HG02938 (cell line): ENCODE measurements around the gene PDLIM3.
"Not testable (repeated sequence)": the region's sequence is repeated elsewhere in the genome, so short reads cannot be mapped to it uniquely, and the experiment has no call there.

Source experiments
- ATAC-seq: cut with Tn5 transposase; IDR thresholded peaks from one replicate; pipeline ENCODE4 v1.9.1; 2021; ENCODE audit warnings: mild to moderate bottlenecking, moderate library complexity; ENCODE audit not compliant: unreplicated experiment

The PDLIM3 gene

GRCh38 chr4:185522451-185522850 lies 12.9 kb downstream of the PDLIM3 start:
- no peak for ATAC-seq

- ATAC-seq: no peak
These were observed 15.2 kb downstream of the PDLIM3 start for GRCh38 chr4:185520119-185520518.

- ATAC-seq: no peak
These were observed 16.8 kb downstream of the PDLIM3 start for GRCh38 chr4:185518494-185518893.

- ATAC-seq: no peak
These were observed 17.2 kb downstream of the PDLIM3 start for GRCh38 chr4:185518069-185518468.

- no peak for ATAC-seq
These were observed 20.1 kb downstream of the PDLIM3 start for GRCh38 chr4:185515248-185515647.

- ATAC-seq: no peak
These were observed 21.1 kb downstream of the PDLIM3 start for GRCh38 chr4:185514182-185514697.

GRCh38 chr4:185513489-185514181 lies 21.7 kb downstream of the PDLIM3 start:
- no peak for ATAC-seq

- ATAC-seq: no peak
These were observed 22.8 kb downstream of the PDLIM3 start for GRCh38 chr4:185512516-185512915.

GRCh38 chr4:185511243-185511642 lies 24.1 kb downstream of the PDLIM3 start:
- not testable (repeated sequence) for ATAC-seq

- ATAC-seq: no peak
These were observed 24.5 kb downstream of the PDLIM3 start for GRCh38 chr4:185510806-185511205.

- ATAC-seq: no peak
These were observed 27.1 kb downstream of the PDLIM3 start for GRCh38 chr4:185508181-185508580.

- no peak for ATAC-seq
These were observed 28.9 kb downstream of the PDLIM3 start for GRCh38 chr4:185506422-185506821.

GRCh38 chr4:185504098-185505047 lies 30.9 kb downstream of the PDLIM3 start:
- ATAC-seq: no peak

- ATAC-seq: no peak
These were observed 32.9 kb downstream of the PDLIM3 start for GRCh38 chr4:185502386-185502785.

GRCh38 chr4:185500576-185500975 lies 34.7 kb downstream of the PDLIM3 start:
- no peak for ATAC-seq

GRCh38 chr4:185500035-185500434 lies 35.3 kb downstream of the PDLIM3 start:
- no peak for ATAC-seq

GRCh38 chr4:185488650-185489049 lies 46.7 kb downstream of the PDLIM3 start:
- ATAC-seq: no peak

- ATAC-seq: no peak
These were observed 53.9 kb downstream of the PDLIM3 start for GRCh38 chr4:185481401-185481800.

- no peak for ATAC-seq
These were observed 55.1 kb downstream of the PDLIM3 start for GRCh38 chr4:185480016-185480732.

- peak; percentile 89 for ATAC-seq
These were observed 55.8 kb downstream of the PDLIM3 start for GRCh38 chr4:185479507-185479971.

GRCh38 chr4:185473247-185473646 lies 62.1 kb downstream of the PDLIM3 start:
- ATAC-seq: no peak
